Mononuclear cell (primary cell): ENCODE data around the gene PNLIPRP3. TPM values are rescaled to one million over a fixed set of nuclear protein-coding genes. Genes with fewer than 3 reads are reported as not detected.

Source experiments
- H3K27me3 ChIP-seq: 2 replicates; pipeline ENCODE4 v1.6.0; 2011; ENCODE audit warnings: low read length, control low read depth; ENCODE audit not compliant: insufficient read depth
- H3K4me1 ChIP-seq: 2 replicates; pipeline ENCODE4 v1.5.1; 2011; ENCODE audit warnings: mild to moderate bottlenecking, low read length, control low read depth; ENCODE audit not compliant: insufficient read depth
- H3K4me3 ChIP-seq: 2 replicates; pipeline ENCODE4 v1.5.1; 2011; ENCODE audit warnings: mild to moderate bottlenecking, low read length, moderate library complexity
- H3K9me3 ChIP-seq: 2 replicates; pipeline ENCODE4 v1.5.1; 2011; ENCODE audit warnings: low read depth, mild to moderate bottlenecking, control low read depth, low read length
- total RNA-seq: library from RNA; depleted of rRNA; stranded (reverse); fragments of >200 nt; gene quantifications from one replicate; pipeline ENCODE4 v1.2.3, GENCODE V29; 2012

The PNLIPRP3 gene
- total RNA-seq, 1 donor: not detected

GRCh38 chr10:116470071-116470470, 42.4 kb downstream of the PNLIPRP3 start:
- H3K4me3 ChIP-seq: no peak overlapping the region
- no peaks in the 10 kb centered on the region for H3K9me3 ChIP-seq
- H3K4me1 ChIP-seq: peaks cover 4% of the 10 kb centered on the region
- H3K27me3 ChIP-seq: no peaks in the 10 kb centered on the region

GRCh38 chr10:116470768-116471415, 43.2 kb downstream of the PNLIPRP3 start:
- Histone ChIP-seq H3K9me3 (no peaks in the 10 kb centered on the region), H3K4me3 (no peak overlapping the region), H3K27me3 (no peaks in the 10 kb centered on the region), H3K4me1 (no peaks in the 10 kb centered on the region)

GRCh38 chr10:116472891-116473290, 45.2 kb downstream of the PNLIPRP3 start:
- Histone ChIP-seq H3K9me3 (no peaks in the 10 kb centered on the region), H3K27me3 (no peaks in the 10 kb centered on the region), H3K4me1 (no peaks in the 10 kb centered on the region), H3K4me3 (no peak overlapping the region)

DNA sequence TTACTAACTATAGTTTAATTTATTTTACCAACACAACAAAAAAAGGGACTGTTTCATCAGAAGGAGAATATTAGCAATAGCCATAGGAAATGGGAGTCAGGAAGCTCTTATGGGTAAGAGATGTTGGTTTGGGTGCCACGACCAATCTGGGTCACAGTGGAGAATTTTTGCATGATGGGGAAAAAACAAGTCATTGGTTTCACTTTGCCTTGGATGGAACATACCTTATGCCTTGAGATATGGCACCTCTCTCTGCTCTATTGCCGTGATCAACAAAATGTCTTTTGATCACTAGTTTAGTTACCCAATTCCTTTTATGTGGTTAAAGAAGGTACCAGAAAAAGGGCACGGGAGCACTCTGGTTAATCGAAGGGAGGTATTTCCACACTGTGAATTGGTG, 48.2 kb downstream of the PNLIPRP3 start:
- no peaks in the 10 kb centered on the region for H3K9me3 ChIP-seq
- no peaks in the 10 kb centered on the region for H3K27me3 ChIP-seq
- H3K4me1 ChIP-seq: no peaks in the 10 kb centered on the region
- no peak overlapping the region for H3K4me3 ChIP-seq

GRCh38 chr10:116476461-116476860, 48.8 kb downstream of the PNLIPRP3 start:
- Histone ChIP-seq H3K4me1 (no peaks in the 10 kb centered on the region), H3K27me3 (no peaks in the 10 kb centered on the region), H3K4me3 (no peak overlapping the region), H3K9me3 (no peaks in the 10 kb centered on the region)

DNA sequence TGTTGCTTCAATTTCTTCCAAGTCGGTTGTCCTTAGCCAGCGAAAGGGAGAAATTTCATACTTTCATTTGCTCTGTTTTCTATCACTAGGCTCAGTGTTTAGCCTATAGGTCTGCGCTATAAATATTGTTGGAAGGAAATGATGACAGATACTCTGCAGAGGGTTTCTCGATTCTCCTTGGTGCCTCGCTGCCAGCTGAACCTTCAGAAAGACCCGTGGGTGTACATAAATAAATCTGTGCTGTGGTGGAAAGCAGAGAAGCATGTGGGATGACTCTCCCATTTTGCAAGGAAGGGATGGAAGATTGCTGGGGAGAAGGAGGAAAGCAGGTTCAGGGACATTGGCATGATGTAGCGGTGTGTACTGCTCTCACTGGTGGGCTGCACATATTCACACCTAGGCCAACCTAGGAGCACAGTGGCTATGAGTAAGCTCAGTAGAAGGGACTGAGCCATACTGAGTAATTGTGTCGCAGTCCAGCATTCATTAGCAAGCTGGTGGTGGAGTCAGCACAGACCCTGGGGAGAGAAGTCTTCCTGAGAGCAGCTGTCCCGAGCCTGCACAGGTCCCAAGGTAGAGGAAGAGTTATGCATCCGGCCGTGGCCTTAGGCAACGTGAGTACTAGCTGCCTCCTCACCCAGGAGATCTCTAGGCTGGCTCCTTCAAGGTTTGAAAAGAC, 50.5 kb downstream of the PNLIPRP3 start:
- Histone ChIP-seq H3K27me3 (no peaks in the 10 kb centered on the region), H3K4me3 (no peak overlapping the region), H3K4me1 (no peaks in the 10 kb centered on the region), H3K9me3 (no peaks in the 10 kb centered on the region)

DNA sequence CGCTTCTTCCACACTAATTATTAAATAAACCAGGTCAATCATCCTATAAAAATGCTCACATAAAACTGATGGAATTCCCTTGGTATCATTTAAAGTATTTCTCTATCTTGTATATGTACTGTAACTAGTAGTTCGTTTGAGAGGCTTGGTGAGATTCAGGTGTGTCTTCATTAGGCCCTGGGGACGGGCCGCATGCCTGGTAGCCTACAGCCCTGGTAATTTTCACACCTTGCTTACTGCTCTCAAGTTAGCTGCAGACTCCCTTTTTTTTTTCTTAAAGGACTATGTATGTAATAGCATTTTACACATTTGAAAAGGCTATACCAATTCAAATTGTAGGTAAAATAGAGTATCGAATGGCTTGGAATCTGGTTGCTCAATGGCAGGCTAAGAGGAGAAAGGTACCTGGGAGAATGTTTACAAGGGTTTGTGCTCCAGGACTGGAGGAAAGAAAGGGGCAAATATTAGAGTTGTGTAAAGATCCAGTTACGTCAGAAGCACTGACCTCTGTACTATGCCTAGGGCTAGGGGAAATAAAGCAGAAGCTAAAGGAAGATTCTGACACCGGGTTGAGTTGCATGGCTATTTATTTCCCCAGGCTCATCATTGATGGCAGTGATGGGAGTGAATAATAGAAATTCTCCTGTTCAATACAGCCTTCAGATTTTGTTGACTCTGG, 59.3 kb downstream of the PNLIPRP3 start:
- Histone ChIP-seq H3K4me1 (no peaks in the 10 kb centered on the region), H3K4me3 (no peak overlapping the region), H3K27me3 (no peaks in the 10 kb centered on the region), H3K9me3 (no peaks in the 10 kb centered on the region)

GRCh38 chr10:116487522-116488430, 60.1 kb downstream of the PNLIPRP3 start:
- Histone ChIP-seq H3K4me3 (no peak overlapping the region), H3K4me1 (no peaks in the 10 kb centered on the region), H3K9me3 (no peaks in the 10 kb centered on the region), H3K27me3 (no peaks in the 10 kb centered on the region)

DNA sequence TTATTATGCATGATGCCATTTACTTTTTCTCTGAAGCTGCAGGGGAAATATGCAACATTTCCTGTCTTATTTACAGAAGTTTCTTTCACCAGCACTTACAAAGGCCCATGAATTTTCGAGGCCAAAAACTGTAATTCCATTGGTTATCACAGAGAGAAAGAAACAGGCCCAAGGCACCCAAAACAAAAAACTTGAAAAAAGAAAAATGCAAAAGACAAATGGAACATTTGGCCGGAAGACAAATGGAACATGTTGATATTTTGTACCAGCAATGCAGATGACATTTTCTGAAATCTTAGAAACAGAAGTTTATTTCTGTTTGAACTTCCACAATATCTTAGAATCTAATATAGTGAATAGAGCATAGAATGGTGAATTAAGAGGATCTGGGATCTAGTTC, 61.8 kb downstream of the PNLIPRP3 start:
- Histone ChIP-seq H3K4me1 (no peaks in the 10 kb centered on the region), H3K4me3 (no peak overlapping the region), H3K9me3 (no peaks in the 10 kb centered on the region), H3K27me3 (no peaks in the 10 kb centered on the region)

DNA sequence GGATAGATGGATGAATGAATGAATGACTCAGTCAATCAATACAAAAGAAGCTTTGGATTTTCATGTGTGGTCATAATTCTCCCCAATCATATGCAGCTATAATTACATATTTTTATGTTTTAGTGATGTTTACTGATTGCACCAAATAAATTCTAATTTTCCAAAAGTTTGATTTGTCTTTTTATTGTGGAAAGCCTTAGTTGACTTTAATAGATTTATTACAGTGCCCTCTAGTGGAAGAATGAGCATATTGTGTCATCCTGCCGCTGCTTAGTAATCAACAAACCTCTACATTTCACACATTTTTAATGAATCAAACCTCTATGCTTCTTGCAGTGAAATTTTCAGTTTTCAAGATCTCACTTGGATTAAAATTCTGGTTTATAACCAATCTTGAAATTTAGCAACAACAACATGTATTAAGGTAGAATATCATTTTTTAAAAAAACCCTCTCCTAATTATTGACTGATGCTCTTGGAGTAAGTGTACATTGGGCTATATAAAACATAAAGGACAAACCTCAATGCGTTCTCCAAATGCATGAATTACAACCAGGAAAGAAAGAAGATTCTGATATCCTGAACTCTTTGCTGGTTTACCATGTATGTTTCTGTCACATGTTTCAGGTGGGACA, 62.5 kb downstream of the PNLIPRP3 start:
- Histone ChIP-seq H3K4me3 (no peak overlapping the region), H3K27me3 (no peaks in the 10 kb centered on the region), H3K9me3 (no peaks in the 10 kb centered on the region), H3K4me1 (no peaks in the 10 kb centered on the region)

DNA sequence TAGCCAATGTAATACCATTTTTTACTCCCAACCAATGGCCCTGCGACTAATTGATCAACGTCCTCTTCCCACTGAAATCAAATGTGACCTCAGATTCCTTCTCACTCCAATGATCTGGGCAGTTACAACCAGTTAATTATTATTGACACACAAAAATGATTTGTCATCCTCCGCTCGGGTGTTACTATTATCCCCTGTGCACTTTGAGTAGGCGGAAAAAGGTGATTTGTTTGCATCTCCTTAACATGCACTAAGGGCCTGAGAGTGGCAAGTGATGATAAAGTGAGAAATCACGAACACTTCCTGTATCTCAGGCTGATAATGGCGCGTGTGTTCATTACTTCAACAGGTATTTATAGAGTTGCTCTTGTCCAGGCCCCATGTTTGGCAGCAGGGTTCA, 77.1 kb downstream of the PNLIPRP3 start:
- no peaks in the 10 kb centered on the region for H3K4me1 ChIP-seq
- H3K9me3 ChIP-seq: no peaks in the 10 kb centered on the region
- no peaks in the 10 kb centered on the region for H3K27me3 ChIP-seq
- no peak overlapping the region for H3K4me3 ChIP-seq

DNA sequence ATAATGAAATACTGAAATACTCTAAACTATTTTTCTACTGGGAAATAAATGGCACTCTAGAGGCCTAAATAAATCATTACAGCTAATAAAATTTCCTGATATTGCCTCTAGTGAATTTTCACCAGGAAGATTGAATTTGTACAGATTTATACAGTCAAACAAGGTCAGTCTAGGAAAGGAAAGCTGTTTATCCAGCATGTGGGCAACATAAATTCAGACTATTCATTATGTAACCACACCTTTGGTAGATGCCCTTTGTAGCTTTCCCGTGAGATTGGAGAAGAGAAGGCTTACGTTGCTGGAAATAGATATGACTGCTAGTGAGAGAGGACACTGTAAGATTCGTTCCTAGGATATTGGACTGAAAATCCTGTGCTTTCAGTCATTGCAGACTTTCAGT, 82.9 kb downstream of the PNLIPRP3 start:
- no peaks in the 10 kb centered on the region for H3K27me3 ChIP-seq
- H3K4me1 ChIP-seq: no peaks in the 10 kb centered on the region
- H3K9me3 ChIP-seq: no peaks in the 10 kb centered on the region
- no peak overlapping the region for H3K4me3 ChIP-seq

- Histone ChIP-seq H3K4me1 (no peaks in the 10 kb centered on the region), H3K27me3 (no peaks in the 10 kb centered on the region), H3K9me3 (no peaks in the 10 kb centered on the region), H3K4me3 (no peak overlapping the region)
These were observed 83.7 kb downstream of the PNLIPRP3 start for GRCh38 chr10:116511365-116511764.

GRCh38 chr10:116521424-116522290, 94.0 kb downstream of the PNLIPRP3 start:
- H3K9me3 ChIP-seq: no peaks in the 10 kb centered on the region
- no peak overlapping the region for H3K4me3 ChIP-seq
- H3K27me3 ChIP-seq: no peaks in the 10 kb centered on the region
- H3K4me1 ChIP-seq: no peaks in the 10 kb centered on the region
